ENCODE data around the gene BMPR1A.

The BMPR1A gene

GRCh38 chr10:86840498-86840897, 84.1 kb downstream of the BMPR1A start:
- TF ChIP-seq, protein P1, sequence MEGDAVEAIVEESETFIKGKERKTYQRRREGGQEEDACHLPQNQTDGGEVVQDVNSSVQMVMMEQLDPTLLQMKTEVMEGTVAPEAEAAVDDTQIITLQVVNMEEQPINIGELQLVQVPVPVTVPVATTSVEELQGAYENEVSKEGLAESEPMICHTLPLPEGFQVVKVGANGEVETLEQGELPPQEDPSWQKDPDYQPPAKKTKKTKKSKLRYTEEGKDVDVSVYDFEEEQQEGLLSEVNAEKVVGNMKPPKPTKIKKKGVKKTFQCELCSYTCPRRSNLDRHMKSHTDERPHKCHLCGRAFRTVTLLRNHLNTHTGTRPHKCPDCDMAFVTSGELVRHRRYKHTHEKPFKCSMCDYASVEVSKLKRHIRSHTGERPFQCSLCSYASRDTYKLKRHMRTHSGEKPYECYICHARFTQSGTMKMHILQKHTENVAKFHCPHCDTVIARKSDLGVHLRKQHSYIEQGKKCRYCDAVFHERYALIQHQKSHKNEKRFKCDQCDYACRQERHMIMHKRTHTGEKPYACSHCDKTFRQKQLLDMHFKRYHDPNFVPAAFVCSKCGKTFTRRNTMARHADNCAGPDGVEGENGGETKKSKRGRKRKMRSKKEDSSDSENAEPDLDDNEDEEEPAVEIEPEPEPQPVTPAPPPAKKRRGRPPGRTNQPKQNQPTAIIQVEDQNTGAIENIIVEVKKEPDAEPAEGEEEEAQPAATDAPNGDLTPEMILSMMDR (conservative IDR thresholded peaks at IDR 0.05; ENCODE audit: low read length) = no peak
- no peak for TF ChIP-seq EZH2phosphoT487 (IDR thresholded peaks at IDR 0.05; ENCODE audit: borderline replicate concordance)
- Histone ChIP-seq H3K4me3 (ENCODE audit: low read length, poor library complexity, severe bottlenecking) (no peak overlapping the region), H3K4me2 (ENCODE audit: low read depth, low read length, poor library complexity, severe bottlenecking) (no peak overlapping the region), H3K9ac (ENCODE audit: low read depth, low read length, poor library complexity, severe bottlenecking) (no peak overlapping the region), H3K36me3 (ENCODE audit: insufficient read depth, low read length) (no peaks in the 10 kb centered on the region), H3K9me3 (ENCODE audit: insufficient read depth, low read depth, low read length) (no peaks in the 10 kb centered on the region), H3K27me3 (ENCODE audit: insufficient read depth, low read length, poor library complexity, severe bottlenecking) (peaks cover 6% of the 10 kb centered on the region), H2AFZ (ENCODE audit: low read length) (no peak overlapping the region), H3K4me1 (ENCODE audit: insufficient read depth, low read length, poor library complexity, severe bottlenecking) (no peaks in the 10 kb centered on the region), H3F3A (ENCODE audit: low read depth) (no peaks in the 10 kb centered on the region), H3K79me2 (ENCODE audit: insufficient read depth, low read length) (no peaks in the 10 kb centered on the region), H4K20me1 (ENCODE audit: insufficient read depth, low read length, poor library complexity, severe bottlenecking) (no peaks in the 10 kb centered on the region), H3K9me2 (replicated peaks; ENCODE audit: low read depth, low read length) (no peaks in the 10 kb centered on the region)

DNA sequence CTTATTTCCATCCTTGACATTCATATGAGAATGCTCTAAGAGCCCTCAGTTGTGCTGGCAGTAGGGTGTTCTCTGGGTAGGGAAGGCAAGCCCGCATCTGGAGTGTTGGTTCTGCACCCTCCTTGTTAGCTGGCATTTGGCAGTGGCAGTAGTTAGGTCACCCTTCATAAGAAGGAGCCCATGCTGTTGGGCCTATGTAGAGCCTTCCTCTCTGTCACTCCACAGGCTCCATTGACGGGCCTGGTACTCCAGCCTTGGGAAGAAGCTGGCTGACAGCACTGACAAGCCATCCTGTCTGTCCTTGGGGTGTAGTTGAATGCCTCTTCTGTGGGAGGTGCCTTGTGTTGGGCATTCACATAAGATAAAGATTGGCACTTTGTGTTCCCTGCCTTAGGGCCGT, 89.7 kb downstream of the BMPR1A start:
- H3K9me3 ChIP-seq (ENCODE audit: insufficient read depth, low read depth, low read length) = no peaks in the 10 kb centered on the region
- H4K20me1 ChIP-seq (ENCODE audit: insufficient read depth, low read length, poor library complexity, severe bottlenecking) = no peaks in the 10 kb centered on the region
- H3K9me2 ChIP-seq (replicated peaks; ENCODE audit: low read depth, low read length) = no peaks in the 10 kb centered on the region
- no peak overlapping the region for H2AFZ ChIP-seq (ENCODE audit: low read length)
- no peaks in the 10 kb centered on the region for H3K4me1 ChIP-seq (ENCODE audit: insufficient read depth, low read length, poor library complexity, severe bottlenecking)
- peaks cover 6% of the 10 kb centered on the region for H3K27me3 ChIP-seq (ENCODE audit: insufficient read depth, low read length, poor library complexity, severe bottlenecking)
- H3K4me2 ChIP-seq (ENCODE audit: low read depth, low read length, poor library complexity, severe bottlenecking) = no peak overlapping the region
- no peaks in the 10 kb centered on the region for H3F3A ChIP-seq (ENCODE audit: low read depth)
- no peaks in the 10 kb centered on the region for H3K36me3 ChIP-seq (ENCODE audit: insufficient read depth, low read length)
- no peaks in the 10 kb centered on the region for H3K79me2 ChIP-seq (ENCODE audit: insufficient read depth, low read length)
- no peak for TF ChIP-seq EZH2phosphoT487 (IDR thresholded peaks at IDR 0.05; ENCODE audit: borderline replicate concordance)
- TF ChIP-seq, protein P1 (conservative IDR thresholded peaks at IDR 0.05; ENCODE audit: low read length) = no peak
- H3K4me3 ChIP-seq (ENCODE audit: low read length, poor library complexity, severe bottlenecking) = no peak overlapping the region
- no peak overlapping the region for H3K9ac ChIP-seq (ENCODE audit: low read depth, low read length, poor library complexity, severe bottlenecking)

DNA sequence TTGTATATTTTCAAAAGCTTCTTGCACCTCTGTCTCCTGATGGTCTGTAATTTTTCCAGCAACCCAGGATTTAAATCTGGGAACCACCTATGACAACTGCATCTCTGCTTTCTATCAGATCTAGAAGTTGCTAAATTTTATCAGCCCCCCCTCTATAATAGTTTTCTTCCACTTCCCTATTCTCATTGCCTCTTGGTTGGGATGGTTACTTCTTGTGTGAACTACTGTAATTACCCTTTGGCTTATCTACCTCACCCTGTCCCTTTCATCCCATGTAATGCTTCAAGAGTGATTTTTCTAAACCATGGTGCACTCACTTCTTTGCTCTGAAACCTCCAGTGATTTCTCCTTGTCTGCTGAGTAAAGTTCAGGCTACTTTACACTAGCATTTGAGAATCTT, 92.3 kb downstream of the BMPR1A start:
- H3F3A ChIP-seq (ENCODE audit: low read depth) = no peaks in the 10 kb centered on the region
- no peaks in the 10 kb centered on the region for H3K36me3 ChIP-seq (ENCODE audit: insufficient read depth, low read length)
- H3K9me3 ChIP-seq (ENCODE audit: insufficient read depth, low read depth, low read length) = no peaks in the 10 kb centered on the region
- no peak overlapping the region for H3K4me2 ChIP-seq (ENCODE audit: low read depth, low read length, poor library complexity, severe bottlenecking)
- no peak overlapping the region for H3K4me3 ChIP-seq (ENCODE audit: low read length, poor library complexity, severe bottlenecking)
- no peaks in the 10 kb centered on the region for H3K9me2 ChIP-seq (replicated peaks; ENCODE audit: low read depth, low read length)
- no peak overlapping the region for H2AFZ ChIP-seq (ENCODE audit: low read length)
- no peaks in the 10 kb centered on the region for H3K79me2 ChIP-seq (ENCODE audit: insufficient read depth, low read length)
- H3K9ac ChIP-seq (ENCODE audit: low read depth, low read length, poor library complexity, severe bottlenecking) = no peak overlapping the region
- H3K27me3 ChIP-seq (ENCODE audit: insufficient read depth, low read length, poor library complexity, severe bottlenecking) = no peaks in the 10 kb centered on the region
- H4K20me1 ChIP-seq (ENCODE audit: insufficient read depth, low read length, poor library complexity, severe bottlenecking) = no peaks in the 10 kb centered on the region
- no peaks in the 10 kb centered on the region for H3K4me1 ChIP-seq (ENCODE audit: insufficient read depth, low read length, poor library complexity, severe bottlenecking)
- TF ChIP-seq, protein P1 (conservative IDR thresholded peaks at IDR 0.05; ENCODE audit: low read length) = no peak
- no peak for TF ChIP-seq EZH2phosphoT487 (IDR thresholded peaks at IDR 0.05; ENCODE audit: borderline replicate concordance)

Data from Loucy (cell line).